Measurements from ENCODE around the gene SPATA13. TPM values are rescaled to one million over a fixed set of nuclear protein-coding genes. Genes with fewer than 3 reads are reported as not detected.
A peak's percentile ranks its signal among the peaks of the same experiment; 100 is the strongest.

SPATA13 gene
- total RNA-seq, 1 experiment from 2014 or later = 14.1 TPM

GRCh38 chr13:24292481-24292880 is 132.0 kb downstream of the SPATA13 start:
- H3K79me1 ChIP-seq (ENCODE audit: insufficient read depth, low read depth, low read length, poor library complexity, severe bottlenecking) = no peaks in the 10 kb centered on the region
- no peak overlapping the region for H2AK5ac ChIP-seq (ENCODE audit: insufficient read length, low read length)
- H3K14ac ChIP-seq (ENCODE audit: insufficient read depth, low read length) = no peak overlapping the region
- H3K18ac ChIP-seq (ENCODE audit: insufficient read length, low read depth, low read length) = no peak overlapping the region
- no peak overlapping the region for H2AFZ ChIP-seq (ENCODE audit: low read length)
- no peak overlapping the region for H2BK20ac ChIP-seq (ENCODE audit: low read depth, low read length, poor library complexity, severe bottlenecking)
- H3K9ac ChIP-seq (ENCODE audit: extremely low read depth, insufficient read length, low read length) = no peak overlapping the region
- H3K4ac ChIP-seq (ENCODE audit: low read depth, low read length) = no peak overlapping the region
- H3K56ac ChIP-seq (ENCODE audit: insufficient read length, low read depth, low read length) = no peak overlapping the region
- no peaks in the 10 kb centered on the region for H3K27me3 ChIP-seq (ENCODE audit: insufficient read depth, low read length)
- H3K4me1 Mint-ChIP-seq = no peaks in the 10 kb centered on the region
- H3K23ac ChIP-seq (ENCODE audit: insufficient read length, low read depth, low read length) = no peak overlapping the region
- TF ChIP-seq CTCF (conservative IDR thresholded peaks at IDR 0.05) = no peak
- H2BK12ac ChIP-seq (ENCODE audit: insufficient read length, low read depth, low read length) = no peak overlapping the region
- H4K8ac ChIP-seq (replicated peaks; ENCODE audit: insufficient read length, low read depth, low read length) = no peak overlapping the region
- H3K36me3 Mint-ChIP-seq (ENCODE audit: insufficient read depth in 1 of 3, low read depth in 3 of 3) = peaks cover 23 to 43% (median 36%) of the 10 kb centered on the region in 3 experiments; a peak in 6 of 7 replicates
- H3K4me1 ChIP-seq (ENCODE audit: insufficient read depth, low read length) = no peaks in the 10 kb centered on the region
- H3K27me3 Mint-ChIP-seq (ENCODE audit: low read depth) = no peaks in the 10 kb centered on the region
- no peak overlapping the region for H4K5ac ChIP-seq (ENCODE audit: insufficient read length, low read depth, low read length)
- H3K9me3 ChIP-seq (ENCODE audit: control insufficient read depth, low read depth, low read length) = no peaks in the 10 kb centered on the region
- H2BK120ac ChIP-seq (ENCODE audit: low read depth, low read length, poor library complexity, severe bottlenecking) = no peak overlapping the region
- 0 out of 7 replicates have a peak overlapping the region, but pooled peaks of 1 of the 3 experiments have one; percentile 18 for H3K27ac Mint-ChIP-seq
- no peak overlapping the region for H3T11ph ChIP-seq (ENCODE audit: low read length)
- H3K23me2 ChIP-seq (ENCODE audit: insufficient read length, low read depth, low read length, poor library complexity, severe bottlenecking) = no peaks in the 10 kb centered on the region
- no peaks in the 10 kb centered on the region for H3K79me2 ChIP-seq (ENCODE audit: insufficient read depth, low read length)
- H4K91ac ChIP-seq (ENCODE audit: insufficient read length, low read depth, low read length) = no peak overlapping the region
- H4K20me1 ChIP-seq (ENCODE audit: control insufficient read depth, insufficient read depth, insufficient read length) = no peaks in the 10 kb centered on the region
- no peak overlapping the region for H3K4me2 ChIP-seq (ENCODE audit: insufficient read depth, insufficient read length, low read length)
- H2BK5ac ChIP-seq (ENCODE audit: insufficient read length, low read length) = no peak overlapping the region
- H3K4me3 Mint-ChIP-seq = no peak overlapping the region
- WGBS (ENCODE audit: extremely low coverage, insufficient read length, low lambda C conversion rate) = no CpG with 5 or more reads among the region's 6 CpGs
- DNase-seq = no peak
- no peak overlapping the region for H3K27ac ChIP-seq (ENCODE audit: insufficient read length, low read depth, low read length)
- H2BK15ac ChIP-seq (ENCODE audit: low read depth, low read length) = no peak overlapping the region
- H3K9me3 Mint-ChIP-seq = no peaks in the 10 kb centered on the region

Measured in H9 (cell line).